Stimulated activated CD4-positive, alpha-beta T cell treated with anti-CD3 and anti-CD28 coated beads, TNF-alpha, amount 100 ng/mL, for 4 hours (primary cell): ENCODE data around the gene C1orf159.

Experiments used
- DNase-seq, 3 experiments: peaks; one replicate each; pipeline ENCODE4 v3.0.0-alpha.2; 2020; ENCODE audit warnings: low read depth in 3 of 3

C1orf159 gene

DNA sequence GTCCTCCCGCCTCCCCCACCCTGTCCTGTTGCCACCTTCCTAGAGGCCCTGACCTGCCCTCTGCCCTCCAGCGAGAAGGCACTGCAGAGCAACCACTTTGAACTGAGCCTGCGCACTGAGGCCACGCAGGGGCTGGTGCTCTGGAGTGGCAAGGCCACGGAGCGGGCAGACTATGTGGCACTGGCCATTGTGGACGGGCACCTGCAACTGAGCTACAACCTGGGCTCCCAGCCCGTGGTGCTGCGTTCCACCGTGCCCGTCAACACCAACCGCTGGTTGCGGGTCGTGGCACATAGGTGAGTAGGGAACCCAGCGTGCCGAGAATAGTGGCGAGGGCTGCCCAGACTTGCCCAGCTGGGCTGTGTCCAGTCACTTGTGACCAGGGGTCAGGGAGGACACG is 62.2 kb downstream of the C1orf159 start:
- DNase-seq: no peak

GRCh38 chr1:1053022-1053421 is 62.9 kb downstream of the C1orf159 start:
- no peak for DNase-seq

DNA sequence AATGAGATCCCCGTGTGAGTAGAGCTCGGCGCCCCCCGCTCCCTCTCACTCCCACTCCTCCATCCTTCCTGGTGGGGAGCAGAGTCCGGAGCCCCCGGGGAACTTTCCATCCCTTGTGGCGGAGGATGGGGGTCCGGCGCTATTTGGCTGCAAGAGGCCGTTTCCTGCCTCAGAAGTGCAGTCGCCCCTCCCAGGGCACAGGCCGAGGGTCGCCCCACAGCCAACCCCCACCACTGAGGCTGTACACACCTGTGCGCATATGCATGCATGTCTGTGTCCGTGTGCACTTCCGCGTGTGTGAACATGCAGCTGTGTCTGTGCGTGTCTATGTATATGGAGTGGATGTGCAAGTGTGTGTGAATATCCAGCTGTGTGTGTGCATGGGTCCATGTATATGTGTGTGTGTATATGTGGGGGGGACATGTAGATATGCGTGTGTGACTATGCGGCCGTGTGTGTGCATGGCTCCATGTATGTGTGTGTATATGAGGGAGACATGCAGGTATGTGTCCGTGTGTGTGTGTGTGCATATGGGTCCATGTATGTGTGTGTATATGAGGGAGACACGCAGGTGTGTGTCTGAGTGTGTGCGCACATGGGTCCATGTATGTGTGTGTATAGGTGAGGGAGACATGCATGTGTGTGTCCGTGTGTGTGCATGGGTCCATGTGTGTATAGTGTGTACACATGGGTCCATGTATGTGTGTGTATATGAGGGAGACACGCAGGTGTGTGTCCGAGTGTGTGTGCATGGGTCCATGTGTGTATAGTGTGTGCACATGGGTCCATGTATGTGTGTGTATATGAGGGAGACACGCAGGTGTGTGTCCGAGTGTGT is 63.7 kb downstream of the C1orf159 start:
- DNase-seq: no peak

GRCh38 chr1:1051127-1051810 is 64.6 kb downstream of the C1orf159 start:
- DNase-seq: no peak

- no peak for DNase-seq
Measured at GRCh38 chr1:1050577-1051052, 65.3 kb downstream of the C1orf159 start.

DNA sequence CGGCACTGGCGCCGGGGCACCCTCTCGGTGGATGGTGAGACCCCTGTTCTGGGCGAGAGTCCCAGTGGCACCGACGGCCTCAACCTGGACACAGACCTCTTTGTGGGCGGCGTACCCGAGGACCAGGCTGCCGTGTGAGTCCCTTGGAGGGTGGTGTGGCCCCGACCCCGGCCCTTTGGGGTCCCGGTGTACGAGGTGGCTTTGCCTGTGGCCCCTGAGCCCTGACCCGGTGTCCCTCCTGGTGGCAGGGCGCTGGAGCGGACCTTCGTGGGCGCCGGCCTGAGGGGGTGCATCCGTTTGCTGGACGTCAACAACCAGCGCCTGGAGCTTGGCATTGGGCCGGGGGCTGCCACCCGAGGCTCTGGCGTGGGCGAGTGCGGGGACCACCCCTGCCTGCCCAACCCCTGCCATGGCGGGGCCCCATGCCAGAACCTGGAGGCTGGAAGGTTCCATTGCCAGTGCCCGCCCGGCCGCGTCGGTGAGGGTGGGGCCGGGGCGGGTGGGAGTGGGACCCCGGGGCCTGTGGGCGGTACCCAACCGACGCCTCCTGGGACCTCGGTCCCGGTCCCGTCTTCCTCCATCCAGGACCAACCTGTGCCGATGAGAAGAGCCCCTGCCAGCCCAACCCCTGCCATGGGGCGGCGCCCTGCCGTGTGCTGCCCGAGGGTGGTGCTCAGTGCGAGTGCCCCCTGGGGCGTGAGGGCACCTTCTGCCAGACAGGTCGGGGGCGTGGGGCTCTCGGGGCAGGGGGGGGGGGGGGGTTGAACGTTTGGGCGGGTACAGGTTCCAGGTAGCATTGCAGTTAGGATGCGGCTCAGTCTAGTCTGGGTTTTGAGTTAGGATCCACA is 66.3 kb downstream of the C1orf159 start:
- DNase-seq: no peak

DNA sequence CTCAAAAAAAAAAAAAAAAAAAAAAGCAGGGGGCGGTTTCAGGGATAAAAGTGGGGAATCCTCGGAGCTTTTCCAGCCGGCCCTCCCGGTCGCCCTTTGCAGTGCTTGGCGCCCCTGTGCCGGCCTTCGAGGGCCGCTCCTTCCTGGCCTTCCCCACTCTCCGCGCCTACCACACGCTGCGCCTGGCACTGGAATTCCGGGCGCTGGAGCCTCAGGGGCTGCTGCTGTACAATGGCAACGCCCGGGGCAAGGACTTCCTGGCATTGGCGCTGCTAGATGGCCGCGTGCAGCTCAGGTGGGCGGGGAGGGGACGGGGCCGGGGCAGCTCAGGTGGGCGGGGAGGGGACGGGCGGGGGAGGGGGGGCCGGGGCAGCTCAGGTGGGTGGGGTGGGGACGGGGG is 67.1 kb downstream of the C1orf159 start:
- no peak for DNase-seq

GRCh38 chr1:1047963-1048362 is 67.9 kb downstream of the C1orf159 start:
- no peak for DNase-seq

GRCh38 chr1:1047407-1047806 is 68.5 kb downstream of the C1orf159 start:
- no peak for DNase-seq

- no peak for DNase-seq
Measured at GRCh38 chr1:1046767-1047166, 69.1 kb downstream of the C1orf159 start.

- no peak for DNase-seq
Measured at GRCh38 chr1:1046243-1046642, 69.6 kb downstream of the C1orf159 start.

- no peak for DNase-seq
Measured at GRCh38 chr1:1045129-1045528, 70.8 kb downstream of the C1orf159 start.

- no peak for DNase-seq
Measured at GRCh38 chr1:1044455-1045078, 71.3 kb downstream of the C1orf159 start.

GRCh38 chr1:1043921-1044320 is 72.0 kb downstream of the C1orf159 start:
- no peak for DNase-seq

GRCh38 chr1:1043411-1043810 is 72.5 kb downstream of the C1orf159 start:
- DNase-seq: no peak

- no peak for DNase-seq
Measured at GRCh38 chr1:1042835-1043234, 73.1 kb downstream of the C1orf159 start.

GRCh38 chr1:1041873-1042272 is 74.0 kb downstream of the C1orf159 start:
- no peak for DNase-seq

DNA sequence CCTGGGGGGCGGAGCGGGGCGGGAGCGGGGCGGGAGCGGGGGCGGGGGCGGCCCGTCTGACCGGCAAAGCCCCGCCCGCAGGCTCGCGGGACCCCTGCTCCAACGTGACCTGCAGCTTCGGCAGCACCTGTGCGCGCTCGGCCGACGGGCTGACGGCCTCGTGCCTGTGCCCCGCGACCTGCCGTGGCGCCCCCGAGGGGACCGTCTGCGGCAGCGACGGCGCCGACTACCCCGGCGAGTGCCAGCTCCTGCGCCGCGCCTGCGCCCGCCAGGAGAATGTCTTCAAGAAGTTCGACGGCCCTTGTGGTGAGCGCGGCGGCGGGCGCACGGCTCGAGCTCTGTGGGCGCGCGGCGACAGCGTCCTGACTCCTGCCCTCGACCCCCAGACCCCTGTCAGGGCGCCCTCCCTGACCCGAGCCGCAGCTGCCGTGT is 74.8 kb downstream of the C1orf159 start:
- DNase-seq: no peak

GRCh38 chr1:1040004-1040991 is 75.6 kb downstream of the C1orf159 start:
- DNase-seq: peak in 2 of 3 experiments; percentile 62 to 63

- DNase-seq: no peak
Measured at GRCh38 chr1:1039145-1039910, 76.6 kb downstream of the C1orf159 start.
